GM12878 (cell line): Measurements from ENCODE around the gene ABHD17A. TPM values are rescaled to one million over a fixed set of nuclear protein-coding genes. Genes with fewer than 3 reads are reported as not detected.

Source experiments
- ATAC-seq: fragments of 200-7000 bp; cut with Tn5 transposase; 3 replicates; pipeline ENCODE4 v1.9.1; 2020; ENCODE audit warnings: mild to moderate bottlenecking, moderate library complexity
- BruUV-seq: library from RNA; stranded (reverse); fragments of 400-500 nt; replicated peaks from 2 replicates; lab custom pipeline; 2021; lab: Mats Ljungman, UMichigan
- CTCF ChIA-PET: fragments of 300-600 bp; sonication (Branson Sonifier 250); formaldehyde crosslinking; extraction: SDS; loops from one replicate; lab custom pipeline; 2021; ENCODE audit warnings: inconsistent platforms; lab: Yijun Ruan, JAX
- POLR2A ChIA-PET: fragments of 350-600 bp; formaldehyde crosslinking; extraction: SDS; loops from one replicate; lab custom pipeline; 2021; ENCODE audit warnings: inconsistent platforms; lab: Charles Lee
- RAD21 ChIA-PET: fragments of 300-600 bp; sonication (Branson Sonifier 250); formaldehyde crosslinking; loops from one replicate; lab custom pipeline; 2023; ENCODE audit warnings: antibody characterized with exemption; ENCODE audit not compliant: unreplicated experiment; lab: Charles Lee
- SMC1A ChIA-PET: fragments of 300-600 bp; sonication (Branson Sonifier 250); formaldehyde crosslinking; loops from one replicate; lab custom pipeline; 2023; ENCODE audit not compliant: unreplicated experiment, uncharacterized antibody; lab: Charles Lee
- DNase-seq: peaks from one replicate; pipeline ENCODE4 v3.0.0-alpha.2; 2011; ENCODE audit warnings: low read depth, low spot score
- FAIRE-seq: peaks from 3 replicates; lab custom pipeline; 2011; peaks lifted over from hg19 to GRCh38; lab: Jason Lieb, UNC
- H2AFZ ChIP-seq: 2 replicates; pipeline ENCODE4 v1.6.0; 2011; ENCODE audit warnings: low read depth, low read length, control low read depth; ENCODE audit not compliant: control insufficient read depth
- H3K27ac ChIP-seq: 2 replicates; pipeline ENCODE4 v1.5.1; 2011; ENCODE audit warnings: control low read depth; ENCODE audit not compliant: control insufficient read depth, insufficient read depth
- H3K27me3 ChIP-seq, 2 experiments: replicated peaks in 1 of 2; 2 replicates each; pipeline versions ENCODE4 v1.6.0 to v1.6.1; 2011; ENCODE audit warnings: low read length in 1 of 2; ENCODE audit not compliant: control insufficient read depth in 2 of 2, insufficient read depth in 2 of 2
- H3K36me3 ChIP-seq, 2 experiments: 2 replicates each; pipeline ENCODE4 v1.5.1; 2011; ENCODE audit warnings: low read length in 1 of 2; ENCODE audit not compliant: control insufficient read depth in 2 of 2, insufficient read depth in 2 of 2
- H3K4me1 ChIP-seq: 2 replicates; pipeline ENCODE4 v1.6.1; 2011; ENCODE audit warnings: mild to moderate bottlenecking, low read length, moderate library complexity, mixed read lengths; ENCODE audit not compliant: control insufficient read depth, insufficient read depth
- H3K4me2 ChIP-seq: 2 replicates; pipeline ENCODE4 v1.6.0; 2011; ENCODE audit warnings: control low read depth; ENCODE audit not compliant: control insufficient read depth, insufficient read depth
- H3K4me3 ChIP-seq: fragments of 200-600 bp; sonication (generic); 2 replicates; pipeline ENCODE4 v1.5.1; 2016
- H3K79me2 ChIP-seq: 2 replicates; pipeline ENCODE4 v1.6.0; 2011; ENCODE audit warnings: low read length; ENCODE audit not compliant: control insufficient read depth, insufficient read depth
- H3K9ac ChIP-seq: 2 replicates; pipeline ENCODE4 v1.8.0; 2011; ENCODE audit warnings: low read length, control low read depth, mixed read lengths; ENCODE audit not compliant: control insufficient read depth, insufficient read depth
- H3K9me3 ChIP-seq: replicated peaks from 3 replicates; pipeline ENCODE4 v1.5.1; 2011; ENCODE audit warnings: mild to moderate bottlenecking, low read length; ENCODE audit not compliant: control insufficient read depth, insufficient read depth
- H4K20me1 ChIP-seq: 2 replicates; pipeline ENCODE4 v1.6.0; 2011; ENCODE audit not compliant: control insufficient read depth, insufficient read depth
- CREB1 ChIP-seq: IDR thresholded peaks from 2 replicates; pipeline ENCODE4 v1.6.1; 2012; ENCODE audit warnings: low read depth, mild to moderate bottlenecking, inconsistent platforms
- E2F4 ChIP-seq: IDR thresholded peaks from 2 replicates; pipeline ENCODE4 v1.6.1; 2012; ENCODE audit warnings: low read depth, low read length, improper control_type of control experiment
- JUND ChIP-seq: IDR thresholded peaks from 2 replicates; pipeline ENCODE4 v1.6.1; 2012; ENCODE audit warnings: low read depth, mild to moderate bottlenecking, low read length, improper control_type of control experiment, moderate library complexity
- PRDM15 ChIP-seq: fragments of 450-650 bp; formaldehyde crosslinking; IDR thresholded peaks from 2 replicates; pipeline ENCODE4 v1.4.0; 2020; ENCODE audit warnings: mild to moderate bottlenecking, moderate library complexity
- WGBS: methylation state at CpG from one replicate; pipeline ENCODE4 v1.1.6; 2016; ENCODE audit warnings: low lambda C conversion rate; ENCODE audit not compliant: insufficient replicate concordance, insufficient coverage; ENCODE audit errors: missing lambda C conversion rate; 5-methylcytosine and 5-hydroxymethylcytosine counted together
- in situ Hi-C: fragments of 300-500 bp; cut with MboI; formaldehyde crosslinking; loops from 9 replicates; pipeline ENCODE4 v1.14.3; 2018; ENCODE audit warnings: mixed read lengths
- intact Hi-C: fragments of 100-400 bp; cut with micrococcal nuclease; formaldehyde crosslinking; loops from one replicate; pipeline ENCODE4 v1.14.2; 2022; ENCODE audit not compliant: unreplicated experiment
- polyA plus RNA-seq, 11 experiments: library from polyadenylated mRNA; depleted of rRNA in 4 of 11; unstranded in 6 of 11; stranded (reverse) in 5 of 11; fragments of >200 nt; fragmentation: Nextera tagmentation in 4 of 11; fragmentation: Illumina TruSeq in 1 of 11; extraction: Ambion mirVana in 4 of 11; extraction: Trizol in 1 of 11; gene quantifications; 1 replicate in 1 of 11; 2 replicates in 10 of 11; pipeline versions ENCODE4 v1.2.1 to v1.2.3, GENCODE V29; 2011 to 2016; ENCODE audit warnings: inconsistent platforms in 2 of 11, missing spikeins in 2 of 11, low read depth in 1 of 11
- total RNA-seq, 4 experiments: library from RNA; depleted of rRNA in 3 of 4; stranded (reverse); fragments of >200 nt in 3 of 4; fragmentation: Illumina TruSeq in 1 of 4; extraction: Trizol in 1 of 4; gene quantifications; 2 replicates each; pipeline versions ENCODE4 v1.2.1 to v1.2.3, GENCODE V29; 2013 to 2021

The ABHD17A gene
- total and polyA plus RNA-seq, 10 of the 15 experiments (the other 5 are each of a cell fraction or from before 2014, with no cell fraction given): 0.13 to 126 (median 28.8) TPM; not detected in 1

GRCh38 chr19:1832046-1832663, 53.1 kb downstream of the ABHD17A start:
- no TSS peak for BruUV-seq
- Histone ChIP-seq H3K4me2 (no peak overlapping the region), H3K79me2 (peaks cover 11% of the 10 kb centered on the region), H2AFZ (no peak overlapping the region), H3K27me3 (no peaks in the 10 kb centered on the region), H3K4me3 (no peak overlapping the region), H3K4me1 (no peaks in the 10 kb centered on the region), H4K20me1 (peaks cover 5% of the 10 kb centered on the region), H3K9ac (no peak overlapping the region), H3K36me3 (peaks cover 2 to 4% of the 10 kb centered on the region in 2 experiments; a peak in 3 of 4 replicates), H3K27ac (no peak overlapping the region), H3K9me3 (no peaks in the 10 kb centered on the region)
- DNase-seq: no peak
- WGBS: 97% methylated on average over 25 of the region's 26 CpGs
- ChIA-PET POLR2A (no interaction called here), CTCF (no interaction called here), RAD21 (no interaction called here), SMC1A (no interaction called here)
- intact Hi-C loops: no loop called here
- no peak for ATAC-seq
- in situ Hi-C loops: no loop called here
- FAIRE-seq: no peak
- TF ChIP-seq CREB1 (no peak), E2F4 (no peak), PRDM15 (CRISPR knock-in tag) (no peak), JUND (no peak)
